Measurements from ENCODE around the gene PARD3B.

PARD3B gene

GRCh38 chr2:205627085-205627484 is 1081.8 kb downstream of the PARD3B start:
- H3K4me3 ChIP-seq (ENCODE audit: low read length), result no peak overlapping the region
- TF ChIP-seq ZNF274 (IDR thresholded peaks at IDR 0.05; ENCODE audit: low read depth, low read length), result no peak

DNA sequence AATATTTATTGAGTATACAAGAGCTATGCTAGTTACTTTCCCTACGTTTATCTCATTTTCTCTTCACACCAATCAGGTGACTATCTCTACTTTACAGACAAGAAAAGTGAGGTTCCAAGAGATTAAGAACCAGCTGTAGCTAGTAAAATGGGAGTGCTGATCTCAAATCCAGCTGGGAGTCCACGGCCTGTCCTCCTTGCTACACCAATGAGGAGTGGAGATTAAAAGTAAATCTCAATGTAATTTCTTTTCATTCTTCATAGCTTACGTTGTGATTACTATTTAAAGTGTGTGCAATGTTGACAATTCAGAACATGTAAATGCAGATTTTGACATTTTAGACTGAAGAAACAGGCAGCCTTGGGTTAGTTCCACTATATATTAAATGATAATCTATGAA is 1083.1 kb downstream of the PARD3B start:
- no peak for TF ChIP-seq ZNF274 (IDR thresholded peaks at IDR 0.05; ENCODE audit: low read depth, low read length)
- H3K4me3 ChIP-seq (ENCODE audit: low read length), result no peak overlapping the region

DNA sequence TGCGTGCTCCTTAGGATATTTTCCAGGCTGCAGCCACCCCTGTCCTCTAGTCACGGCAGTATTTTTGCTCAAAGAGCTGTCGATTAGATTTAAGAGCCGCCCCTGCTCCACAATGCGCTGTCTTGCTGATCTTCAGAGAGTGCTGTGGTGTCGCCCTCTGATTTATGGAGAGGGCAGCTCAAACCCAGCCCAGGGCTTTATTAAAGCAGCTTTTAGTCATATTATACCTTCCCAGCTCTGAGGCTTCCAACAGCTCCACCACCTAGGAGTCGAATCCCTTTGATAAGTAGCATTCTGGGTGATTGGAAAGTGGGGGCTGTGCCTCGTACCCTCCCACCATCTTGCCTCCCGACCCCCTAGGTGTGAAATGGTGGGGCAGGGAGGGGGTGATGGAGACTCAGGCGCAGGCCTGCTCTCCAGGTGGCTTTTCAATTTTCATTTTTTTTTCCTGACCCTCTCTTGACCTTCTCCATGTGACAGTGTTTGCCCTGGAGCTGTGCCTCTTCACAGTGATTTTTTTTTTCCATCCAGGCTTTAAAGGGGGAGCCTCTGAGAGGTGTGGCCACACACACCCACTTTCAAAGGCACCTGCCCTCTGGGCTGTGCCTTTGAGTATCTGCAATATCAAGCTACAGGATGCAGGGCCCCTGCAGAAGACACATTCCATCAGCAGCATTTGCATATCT is 1084.0 kb downstream of the PARD3B start:
- TF ChIP-seq ZNF274 (IDR thresholded peaks at IDR 0.05; ENCODE audit: low read depth, low read length), result no peak
- H3K4me3 ChIP-seq (ENCODE audit: low read length), result no peak overlapping the region

DNA sequence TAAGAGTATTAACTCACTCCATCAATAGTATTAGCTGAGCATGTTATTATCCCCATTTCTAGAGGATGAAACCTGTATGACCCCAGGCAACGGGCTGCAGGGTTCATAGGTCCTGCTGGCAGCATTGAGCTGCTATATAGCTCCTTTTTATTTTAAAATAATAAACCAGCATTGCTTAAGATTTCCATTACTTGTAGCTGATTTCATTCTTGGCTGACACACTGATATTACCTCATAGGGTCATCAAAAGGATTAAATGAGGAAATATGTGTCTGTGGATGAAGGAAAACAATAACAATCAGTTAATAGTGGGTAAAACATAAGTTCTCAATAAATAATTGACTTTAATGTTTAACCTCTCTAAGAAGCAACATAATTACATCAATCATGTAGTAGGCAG is 1088.7 kb downstream of the PARD3B start:
- no peak overlapping the region for H3K4me3 ChIP-seq (ENCODE audit: low read length)
- no peak for TF ChIP-seq ZNF274 (IDR thresholded peaks at IDR 0.05; ENCODE audit: low read depth, low read length)

GRCh38 chr2:205636549-205637319 is 1091.5 kb downstream of the PARD3B start:
- no peak overlapping the region for H3K4me3 ChIP-seq (ENCODE audit: low read length)
- TF ChIP-seq ZNF274 (IDR thresholded peaks at IDR 0.05; ENCODE audit: low read depth, low read length), result no peak

- no peak overlapping the region for H3K4me3 ChIP-seq (ENCODE audit: low read length)
- TF ChIP-seq ZNF274 (IDR thresholded peaks at IDR 0.05; ENCODE audit: low read depth, low read length), result no peak
Observed at GRCh38 chr2:205637320-205637602, 1092.0 kb downstream of the PARD3B start.

DNA sequence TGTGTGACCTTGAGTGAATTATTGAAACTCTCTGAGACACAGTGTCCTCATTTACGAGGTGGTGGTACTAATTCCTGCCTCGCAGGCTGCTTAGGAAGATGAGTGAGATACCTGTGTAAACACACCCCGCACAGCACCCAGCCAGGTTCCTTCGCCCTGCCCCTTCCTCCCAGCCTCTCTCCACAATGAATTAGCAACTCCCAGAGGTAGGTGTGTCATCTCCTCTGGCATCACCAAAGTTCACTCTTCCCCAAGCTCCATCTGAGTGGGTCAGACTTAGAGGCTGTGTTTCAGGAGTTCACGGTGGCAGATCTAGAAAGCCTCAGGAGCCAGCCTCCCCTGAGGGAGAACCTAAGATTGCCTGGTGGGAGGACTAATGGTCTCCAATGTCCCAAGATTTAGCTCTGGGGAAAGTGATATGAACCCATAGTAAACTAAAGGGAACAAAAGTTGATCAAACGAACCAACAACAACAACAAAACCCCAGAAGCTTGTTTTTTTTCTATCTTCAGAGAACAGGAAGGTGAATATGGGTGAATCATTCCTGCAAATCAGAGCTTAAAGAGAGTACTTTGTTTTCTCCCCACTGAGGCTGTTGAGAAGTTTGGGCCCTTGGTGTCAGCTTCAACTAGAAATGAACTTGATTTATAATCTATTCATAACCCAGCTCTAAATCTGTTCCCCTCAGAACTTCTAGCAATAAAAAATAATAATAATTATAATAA is 1092.7 kb downstream of the PARD3B start:
- TF ChIP-seq ZNF274 (IDR thresholded peaks at IDR 0.05; ENCODE audit: low read depth, low read length), result no peak
- no peak overlapping the region for H3K4me3 ChIP-seq (ENCODE audit: low read length)

- TF ChIP-seq ZNF274 (IDR thresholded peaks at IDR 0.05; ENCODE audit: low read depth, low read length), result no peak
- H3K4me3 ChIP-seq (ENCODE audit: low read length), result no peak overlapping the region
Observed at GRCh38 chr2:205640716-205641115, 1095.4 kb downstream of the PARD3B start.

DNA sequence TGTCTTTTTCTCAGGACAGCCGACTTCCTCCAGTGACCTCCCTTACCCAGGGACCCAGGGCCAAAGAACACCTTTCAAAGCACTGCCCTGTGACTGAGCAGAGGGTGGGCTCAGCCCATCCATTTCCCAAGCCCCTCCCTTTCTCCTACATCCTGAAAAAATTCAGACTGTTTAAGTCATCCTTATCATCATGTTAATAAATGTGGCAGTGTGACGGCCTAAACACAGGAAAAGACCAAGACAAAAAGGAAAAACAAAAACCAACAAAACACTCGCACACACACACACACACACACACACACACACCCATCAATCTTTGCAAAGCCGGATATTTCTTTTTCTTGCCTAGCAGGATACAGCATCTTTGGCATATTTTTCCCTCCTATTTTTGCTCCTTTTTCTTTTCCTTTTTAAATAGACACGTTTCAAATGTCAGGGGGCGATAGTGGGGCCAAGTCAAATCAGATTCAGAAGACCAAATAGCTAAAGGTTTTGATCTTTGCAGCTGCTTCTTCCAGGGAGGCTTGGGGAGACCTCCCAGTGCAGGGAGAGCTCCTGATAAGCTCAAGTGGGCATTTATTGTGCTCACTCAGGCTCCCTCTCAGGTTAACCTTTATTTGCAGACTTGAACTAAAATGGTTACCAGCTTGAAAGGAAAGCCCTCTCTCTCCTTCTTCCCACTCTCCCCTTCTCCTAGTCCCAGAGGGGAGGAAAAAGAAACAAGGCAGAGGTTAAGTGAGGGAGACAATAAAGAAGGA is 1097.5 kb downstream of the PARD3B start:
- no peak for TF ChIP-seq ZNF274 (IDR thresholded peaks at IDR 0.05; ENCODE audit: low read depth, low read length)
- no peak overlapping the region for H3K4me3 ChIP-seq (ENCODE audit: low read length)

GRCh38 chr2:205643391-205643885 is 1098.2 kb downstream of the PARD3B start:
- no peak for TF ChIP-seq ZNF274 (IDR thresholded peaks at IDR 0.05; ENCODE audit: low read depth, low read length)
- no peak overlapping the region for H3K4me3 ChIP-seq (ENCODE audit: low read length)

GRCh38 chr2:205644018-205644417 is 1098.7 kb downstream of the PARD3B start:
- TF ChIP-seq ZNF274 (IDR thresholded peaks at IDR 0.05; ENCODE audit: low read depth, low read length), result no peak
- no peak overlapping the region for H3K4me3 ChIP-seq (ENCODE audit: low read length)

- no peak for TF ChIP-seq ZNF274 (IDR thresholded peaks at IDR 0.05; ENCODE audit: low read depth, low read length)
- no peak overlapping the region for H3K4me3 ChIP-seq (ENCODE audit: low read length)
Observed at GRCh38 chr2:205646680-205647079, 1101.4 kb downstream of the PARD3B start.

DNA sequence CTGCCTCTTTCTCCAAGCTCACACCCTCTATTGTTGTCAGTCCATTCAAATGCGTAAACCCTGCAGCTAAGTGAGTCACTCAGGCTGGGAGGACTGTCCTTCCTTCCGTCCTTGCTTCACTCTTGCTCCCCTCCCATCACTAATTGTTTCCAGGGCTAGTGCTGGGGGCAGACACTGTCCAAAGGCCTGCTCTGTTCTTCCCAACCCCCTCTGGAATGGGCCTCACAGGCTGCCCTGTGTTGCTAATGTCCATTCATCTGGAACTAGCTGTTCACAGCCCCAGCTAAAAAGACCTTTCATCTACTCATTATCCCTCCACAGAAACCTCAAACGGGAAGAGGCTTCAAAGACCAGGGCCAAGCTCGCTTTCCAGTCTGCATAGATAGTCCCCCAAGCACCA is 1105.2 kb downstream of the PARD3B start:
- no peak for TF ChIP-seq ZNF274 (IDR thresholded peaks at IDR 0.05; ENCODE audit: low read depth, low read length)
- H3K4me3 ChIP-seq (ENCODE audit: low read length), result no peak overlapping the region

- no peak for TF ChIP-seq ZNF274 (IDR thresholded peaks at IDR 0.05; ENCODE audit: low read depth, low read length)
- no peak overlapping the region for H3K4me3 ChIP-seq (ENCODE audit: low read length)
Observed at GRCh38 chr2:205650931-205651330, 1105.7 kb downstream of the PARD3B start.
